HFF-Myc (cell line): ENCODE results near the gene CCDC30.

Experiments
- DNase-seq: peaks from one replicate; pipeline ENCODE4 v3.0.0-alpha.2; 2011; ENCODE audit warnings: low read depth; ENCODE audit errors: extremely low read depth
- H3K4me3 ChIP-seq: replicated peaks from 2 replicates; pipeline ENCODE4 v1.5.1; 2011; ENCODE audit warnings: low read depth, mild to moderate bottlenecking, control low read depth, low read length
- CTCF ChIP-seq: IDR thresholded peaks from 2 replicates; pipeline ENCODE4 v1.5.1; 2012; ENCODE audit warnings: mild to moderate bottlenecking, low read depth, low read length, control low read depth; ENCODE audit errors: missing control alignments

Gene CCDC30

GRCh38 chr1:42442662-42443061 lies 20.4 kb upstream of the CCDC30 start:
- no peak for TF ChIP-seq CTCF
- DNase-seq = no peak
- H3K4me3 ChIP-seq = no peak overlapping the region

DNA sequence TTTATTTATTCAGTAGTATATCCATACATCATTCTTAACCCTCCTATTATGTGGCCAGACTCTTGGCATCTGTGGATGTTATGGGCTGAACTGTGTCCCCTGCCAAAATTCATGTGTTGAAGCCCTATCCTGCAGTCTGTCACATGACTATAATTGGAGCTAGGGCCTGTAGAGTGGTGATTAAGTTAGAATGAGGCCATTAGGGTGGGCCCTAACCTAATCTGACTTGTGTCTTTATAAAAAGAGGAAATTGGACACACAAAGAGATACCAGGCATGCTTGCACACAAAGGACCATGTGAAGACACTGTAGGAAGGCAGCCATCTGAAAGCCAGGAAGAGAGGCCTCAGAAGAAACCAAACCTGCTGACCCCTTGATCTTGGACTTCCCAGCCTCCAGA lies 13.8 kb upstream of the CCDC30 start:
- TF ChIP-seq CTCF = no peak
- no peak for DNase-seq
- no peak overlapping the region for H3K4me3 ChIP-seq

DNA sequence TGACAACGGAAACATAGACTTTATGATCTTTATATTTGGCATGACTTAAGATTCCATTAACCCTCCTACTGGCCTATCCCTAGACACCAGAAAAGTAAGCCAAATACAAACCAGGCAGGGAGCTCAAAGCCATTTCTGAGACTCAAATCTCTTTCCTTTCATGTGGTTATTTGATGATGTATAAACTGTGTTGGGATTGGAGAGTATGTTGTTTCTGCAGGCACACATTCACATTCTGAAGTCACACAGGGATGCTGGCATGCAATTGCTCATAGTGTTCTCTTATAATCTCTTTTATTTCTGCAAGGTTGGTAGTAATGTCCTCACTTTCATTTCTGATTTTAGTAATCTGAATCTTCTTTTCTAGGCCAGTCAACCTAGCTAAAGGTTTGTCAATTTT lies 13.0 kb upstream of the CCDC30 start:
- DNase-seq = no peak
- no peak for TF ChIP-seq CTCF
- no peak overlapping the region for H3K4me3 ChIP-seq

DNA sequence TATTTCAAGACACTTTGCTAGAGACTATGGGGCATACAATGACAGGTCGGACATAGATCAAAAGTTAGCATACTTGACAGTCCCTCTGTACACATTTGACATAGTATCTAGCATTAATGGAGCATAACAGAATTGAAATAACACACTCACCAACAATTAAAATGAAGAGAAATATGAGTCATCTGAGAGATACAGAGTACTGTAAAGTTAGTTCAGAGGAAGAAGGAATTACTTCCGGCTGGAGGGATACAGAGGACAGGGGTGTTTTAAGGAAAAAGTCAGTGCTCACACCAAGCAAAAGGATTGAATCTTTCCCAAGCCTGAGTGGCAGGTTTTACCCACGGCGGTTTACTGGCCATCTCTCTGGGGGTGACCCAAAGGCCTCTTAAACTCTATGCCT lies 9.7 kb upstream of the CCDC30 start:
- TF ChIP-seq CTCF = no peak
- no peak overlapping the region for H3K4me3 ChIP-seq
- no peak for DNase-seq

DNA sequence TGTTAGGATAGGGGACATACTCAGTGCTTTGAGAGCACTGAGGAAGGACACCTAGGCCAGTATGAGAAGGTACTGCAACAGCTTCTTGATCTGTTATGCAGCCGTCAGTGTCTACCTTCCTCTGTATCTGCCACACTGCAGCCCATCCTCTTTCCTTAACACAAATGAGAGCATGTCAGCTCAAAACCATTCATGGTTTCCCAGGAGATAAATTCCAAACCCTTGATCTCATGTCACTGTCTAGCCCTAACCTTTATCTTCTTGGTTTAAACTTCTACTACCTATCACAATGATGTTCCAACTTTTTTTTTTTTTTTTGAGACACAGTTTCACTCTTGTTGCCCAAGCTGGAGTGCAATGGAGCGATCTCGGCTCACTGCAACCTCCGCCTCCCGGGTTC lies 8.7 kb upstream of the CCDC30 start:
- TF ChIP-seq CTCF = no peak

DNA sequence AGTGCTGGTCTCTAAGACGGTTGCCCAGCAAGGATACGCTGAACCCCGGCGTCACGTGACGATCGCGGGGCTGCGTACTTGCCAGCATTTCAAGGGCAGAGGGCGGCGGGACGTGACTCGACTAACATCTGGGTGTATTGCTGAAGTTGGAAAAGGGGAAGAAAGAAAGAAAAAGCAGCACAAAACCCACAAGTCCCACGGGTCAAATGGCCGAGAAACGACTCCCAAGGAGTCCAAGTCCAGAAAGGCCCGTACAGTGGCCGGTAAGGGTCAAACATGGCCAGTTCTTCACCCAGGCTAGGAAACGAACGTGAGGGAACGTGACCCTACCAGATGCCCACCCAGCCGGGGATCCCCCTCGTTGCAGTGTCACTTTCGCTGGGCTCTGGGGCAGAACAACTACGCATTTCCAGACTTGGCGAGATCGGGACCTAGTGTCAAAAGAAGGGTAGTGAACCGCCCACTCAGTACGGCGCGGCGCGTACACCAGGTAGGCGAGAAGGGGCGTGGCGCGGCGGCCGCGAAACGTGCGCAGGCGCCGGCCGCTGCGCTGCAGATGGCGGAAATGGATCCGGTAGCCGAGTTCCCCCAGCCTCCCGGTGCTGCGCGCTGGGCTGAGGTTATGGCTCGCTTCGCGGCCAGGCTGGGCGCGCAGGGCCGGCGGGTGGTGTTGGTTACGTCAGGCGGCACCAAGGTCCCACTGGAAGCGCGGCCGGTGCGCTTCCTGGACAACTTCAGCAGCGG lies 6.9 kb upstream of the CCDC30 start, which contains the start of the genes PPCS and ZMYND12:
PPCS (plus strand) TSS at position 534 of the 744 bp plus-strand sequence; CDS start at position 557, 23 bp downstream.
ZMYND12 (minus strand) TSS at position 13 of the 744 bp plus-strand sequence. CDS start 25 bp downstream, outside the sequence.
- peak within 1 kb of the TSS; percentile 55 for H3K4me3 ChIP-seq
- TF ChIP-seq CTCF = no peak
- peak; percentile 50 for DNase-seq

More for the DNA sequence above, 8.7 kb upstream of the CCDC30 start:
- no peak for DNase-seq
- H3K4me3 ChIP-seq = no peak overlapping the region
